ENCODE results near the gene ZDHHC11B.
A peak's percentile ranks its signal among the peaks of the same experiment; 100 is the strongest.
"Not testable (repeated sequence)": the region's sequence is repeated elsewhere in the genome, so short reads cannot be mapped to it uniquely, and the experiment has no call there.

The ZDHHC11B gene

GRCh38 chr5:751992-752391 is 32.5 kb downstream of the ZDHHC11B start:
- DNase-seq = not testable (repeated sequence)

GRCh38 chr5:751496-751895 is 33.0 kb downstream of the ZDHHC11B start:
- no peak for DNase-seq

GRCh38 chr5:750226-750625 is 34.3 kb downstream of the ZDHHC11B start:
- not testable (repeated sequence) for DNase-seq

GRCh38 chr5:749101-749670 is 35.3 kb downstream of the ZDHHC11B start:
- DNase-seq = no peak

- not testable (repeated sequence) for DNase-seq
These were observed 36.2 kb downstream of the ZDHHC11B start for GRCh38 chr5:748011-748980.

GRCh38 chr5:747303-747844 is 37.2 kb downstream of the ZDHHC11B start:
- DNase-seq = not testable (repeated sequence)

GRCh38 chr5:746258-746761 is 38.2 kb downstream of the ZDHHC11B start:
- DNase-seq = peak; percentile 57

- DNase-seq = not testable (repeated sequence)
These were observed 39.0 kb downstream of the ZDHHC11B start for GRCh38 chr5:745272-746142.

- DNase-seq = not testable (repeated sequence)
These were observed 40.7 kb downstream of the ZDHHC11B start for GRCh38 chr5:743696-744404.

GRCh38 chr5:742276-742675 is 42.3 kb downstream of the ZDHHC11B start:
- DNase-seq = not testable (repeated sequence)

- not testable (repeated sequence) for DNase-seq
These were observed 50.4 kb downstream of the ZDHHC11B start for GRCh38 chr5:734145-734544.

GRCh38 chr5:732754-733454 is 51.6 kb downstream of the ZDHHC11B start:
- not testable (repeated sequence) for DNase-seq

- DNase-seq = not testable (repeated sequence)
These were observed 55.3 kb downstream of the ZDHHC11B start for GRCh38 chr5:729225-729624.

- DNase-seq = not testable (repeated sequence)
These were observed 57.4 kb downstream of the ZDHHC11B start for GRCh38 chr5:727087-727486.

GRCh38 chr5:723865-724264 is 60.7 kb downstream of the ZDHHC11B start:
- DNase-seq = not testable (repeated sequence)

- not testable (repeated sequence) for DNase-seq
These were observed 61.2 kb downstream of the ZDHHC11B start for GRCh38 chr5:723309-723708.

GRCh38 chr5:719379-719778 is 65.2 kb downstream of the ZDHHC11B start:
- not testable (repeated sequence) for DNase-seq

- no peak for DNase-seq
These were observed 67.4 kb downstream of the ZDHHC11B start for GRCh38 chr5:717143-717542.

- DNase-seq = not testable (repeated sequence)
These were observed 67.8 kb downstream of the ZDHHC11B start for GRCh38 chr5:716740-717139.

- not testable (repeated sequence) for DNase-seq
These were observed 68.9 kb downstream of the ZDHHC11B start for GRCh38 chr5:715636-716035.
